Spleen (tissue), 3 donors: ENCODE data around the gene SPON1.

ENCODE experiments used
- POLR2A ChIP-seq, 3 donors: fragments of 450-650 bp; IDR thresholded peaks; one replicate each; pipeline ENCODE4 v1.5.1; 2017; ENCODE audit warnings: antibody characterized with exemption in 3 of 3, mild to moderate bottlenecking in 1 of 3
- POLR2AphosphoS5 ChIP-seq, 3 donors: sonication (generic); formaldehyde crosslinking; IDR thresholded peaks; one replicate each; pipeline ENCODE4 v1.5.1; 2017; ENCODE audit warnings: antibody characterized with exemption in 3 of 3

DNA sequence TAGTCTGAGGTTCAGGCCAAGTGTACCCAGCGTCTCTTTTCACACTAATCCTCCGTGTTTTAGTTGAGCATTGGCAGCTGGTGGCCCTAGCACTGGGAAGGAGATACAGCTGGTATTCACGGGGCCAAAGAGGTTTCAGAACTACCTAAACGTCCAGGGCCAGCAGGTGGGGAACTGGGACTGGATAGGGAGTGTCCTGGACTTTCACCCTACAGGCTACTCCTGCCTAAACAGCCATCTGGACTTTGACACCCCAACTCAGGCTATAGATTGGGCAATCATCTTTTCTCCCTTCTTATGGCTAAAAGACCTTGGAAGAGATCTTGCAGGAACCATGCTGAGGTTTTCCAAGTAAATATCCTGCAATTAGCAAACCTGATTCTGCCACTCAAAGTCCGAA is 2.8 kb downstream of the SPON1 start:
- no peak for TF ChIP-seq POLR2A (IDR thresholded peaks at IDR 0.05)
- no peak for TF ChIP-seq POLR2AphosphoS5 (IDR thresholded peaks at IDR 0.05)
